HEK293 (cell line): ENCODE results near the gene HMGN4.
A peak's percentile ranks its signal among the peaks of the same experiment; 100 is the strongest.

Experiments used
- CTCF ChIA-PET: fragments of 350-600 bp; formaldehyde crosslinking; extraction: SDS; loops from one replicate; lab custom pipeline; 2021; ENCODE audit warnings: antibody characterized with exemption; lab: Yijun Ruan, JAX
- POLR2A ChIA-PET: fragments of 300-600 bp; formaldehyde crosslinking; extraction: SDS; loops from one replicate; lab custom pipeline; 2020; ENCODE audit warnings: antibody characterized with exemption, inconsistent platforms; lab: Yijun Ruan, JAX
- H3K27ac ChIP-seq: fragments of 200-500 bp; sonication (Bioruptor generic); 2 replicates; pipeline ENCODE4 v1.5.1; 2014; ENCODE audit warnings: low read depth, low read length, control low read depth, inconsistent platforms; ENCODE audit errors: extremely low read depth
- H3K36me3 ChIP-seq, 2 experiments: fragments of 200-500 bp in 1 of 2; sonication (Bioruptor generic) in 1 of 2; 1 replicate in 1 of 2; 2 replicates in 1 of 2; pipeline ENCODE4 v1.5.1; 2014 to 2017; ENCODE audit warnings: inconsistent platforms in 2 of 2, low read length in 2 of 2; ENCODE audit not compliant: control insufficient read depth in 2 of 2, insufficient read depth in 1 of 2
- H3K4me1 ChIP-seq: fragments of 200-500 bp; sonication (Bioruptor generic); 2 replicates; pipeline ENCODE4 v1.5.1; 2014; ENCODE audit warnings: mild to moderate bottlenecking, low read length, inconsistent platforms; ENCODE audit not compliant: control insufficient read depth, insufficient read depth
- H3K4me3 ChIP-seq: 2 replicates; pipeline ENCODE4 v1.5.1; 2011; ENCODE audit warnings: low read depth, mild to moderate bottlenecking, control low read depth, low read length, moderate library complexity
- H3K9me3 ChIP-seq: fragments of 200-500 bp; sonication (Bioruptor generic); 2 replicates; pipeline ENCODE4 v1.5.1; 2014; ENCODE audit warnings: low read depth, low read length, inconsistent platforms; ENCODE audit not compliant: control insufficient read depth, insufficient read depth
- GFI1B ChIP-seq: fragments of 450-650 bp; formaldehyde crosslinking; IDR thresholded peaks from 2 replicates; pipeline ENCODE4 v1.5.1; 2016; ENCODE audit warnings: missing biosample characterization, missing genetic modification characterization
- GLI2 ChIP-seq: fragments of 450-650 bp; formaldehyde crosslinking; IDR thresholded peaks from 2 replicates; pipeline ENCODE4; 2017; ENCODE audit warnings: missing biosample characterization, missing genetic modification characterization, low read depth, borderline replicate concordance
- PBX3 ChIP-seq: sonication (generic); formaldehyde crosslinking; IDR thresholded peaks from 2 replicates; pipeline ENCODE4 v1.8.1; 2022; ENCODE audit warnings: mild to moderate bottlenecking, moderate library complexity, missing genetic modification reagents
- SCRT1 ChIP-seq: fragments of 450-650 bp; formaldehyde crosslinking; IDR thresholded peaks from 2 replicates; pipeline ENCODE4 v1.5.1; 2016; ENCODE audit warnings: missing biosample characterization, missing genetic modification characterization, borderline replicate concordance
- TRIM28 ChIP-seq: IDR thresholded peaks from 2 replicates; pipeline ENCODE4 v1.6.1; 2011; ENCODE audit warnings: low read length, control low read depth, borderline replicate concordance
- ZEB2 ChIP-seq: fragments of 450-650 bp; formaldehyde crosslinking; IDR thresholded peaks from 2 replicates; pipeline ENCODE4 v1.5.1; 2016; ENCODE audit warnings: missing biosample characterization, missing genetic modification characterization
- ZNF133 ChIP-seq: fragments of 450-650 bp; formaldehyde crosslinking; IDR thresholded peaks from 2 replicates; pipeline ENCODE4 v1.5.1; 2016; ENCODE audit warnings: missing biosample characterization, missing genetic modification characterization
- ZNF146 ChIP-seq: fragments of 450-650 bp; formaldehyde crosslinking; IDR thresholded peaks from 2 replicates; pipeline ENCODE4 v1.5.1; 2016; ENCODE audit warnings: missing biosample characterization, missing genetic modification characterization
- ZNF169 ChIP-seq: fragments of 450-650 bp; formaldehyde crosslinking; IDR thresholded peaks from 2 replicates; pipeline ENCODE4 v1.5.1; 2016; ENCODE audit warnings: missing biosample characterization, missing genetic modification characterization
- ZNF202 ChIP-seq: fragments of 450-650 bp; formaldehyde crosslinking; IDR thresholded peaks from 2 replicates; pipeline ENCODE4 v1.5.1; 2016; ENCODE audit warnings: missing biosample characterization, missing genetic modification characterization, borderline replicate concordance
- ZNF221 ChIP-seq: fragments of 450-650 bp; formaldehyde crosslinking; IDR thresholded peaks from 2 replicates; pipeline ENCODE4 v1.5.1; 2017; ENCODE audit warnings: missing biosample characterization, missing genetic modification characterization, borderline replicate concordance
- ZNF266 ChIP-seq: fragments of 450-650 bp; formaldehyde crosslinking; IDR thresholded peaks from 2 replicates; pipeline ENCODE4 v1.5.1; 2016; ENCODE audit warnings: missing biosample characterization, missing genetic modification characterization, low read depth
- ZNF302 ChIP-seq: fragments of 450-650 bp; formaldehyde crosslinking; IDR thresholded peaks from 2 replicates; pipeline ENCODE4 v1.5.1; 2016; ENCODE audit warnings: missing biosample characterization, missing genetic modification characterization, low read depth
- ZNF791 ChIP-seq: fragments of 450-650 bp; formaldehyde crosslinking; IDR thresholded peaks from 2 replicates; pipeline ENCODE4 v1.5.1; 2016; ENCODE audit warnings: missing biosample characterization, missing genetic modification characterization
- ZSCAN16 ChIP-seq: fragments of 450-650 bp; formaldehyde crosslinking; IDR thresholded peaks from 2 replicates; pipeline ENCODE4 v1.5.1; 2016; ENCODE audit warnings: missing biosample characterization, missing genetic modification characterization
- TF ChIP-seq, protein P1 (sequence below): fragments of 450-650 bp; formaldehyde crosslinking; IDR thresholded peaks from 2 replicates; pipeline ENCODE4 v1.5.1; 2017; ENCODE audit warnings: missing biosample characterization, missing genetic modification characterization
- TF ChIP-seq, protein P2 (sequence below): fragments of 450-650 bp; formaldehyde crosslinking; conservative IDR thresholded peaks from 2 replicates; pipeline ENCODE4 v1.5.1; 2016; ENCODE audit warnings: low read depth, missing biosample characterization, missing genetic modification characterization
- TF ChIP-seq, protein P3 (sequence below): fragments of 450-650 bp; formaldehyde crosslinking; conservative IDR thresholded peaks from 2 replicates; pipeline ENCODE4 v1.5.1; 2016; ENCODE audit warnings: low read depth, missing biosample characterization, missing genetic modification characterization

Gene HMGN4

GRCh38 chr6:26578279-26578678, 40.1 kb downstream of the HMGN4 start:
- ChIA-PET POLR2A (interaction anchor here (1.4 kb wide), 1 partner anchor 22 kb away, joined by 5 read pairs; no protein-coding TSS in a partner anchor), CTCF (interaction anchor here (0.5 to 9.0 kb wide), 4 partner anchors 16 to 534 kb away, joined by 3 to 152 read pairs (median 4); partner anchors contain the start of gene ABT1)
- Histone ChIP-seq H3K27ac (no peak overlapping the region), H3K4me3 (no peak overlapping the region), H3K36me3 (no peaks in the 10 kb centered on the region), H3K4me1 (no peaks in the 10 kb centered on the region), H3K9me3 (no peaks in the 10 kb centered on the region)
- TF ChIP-seq ZNF146 (tag by site-specific recombination) (peak; percentile 90), ZNF302 (tag by site-specific recombination) (no peak)

GRCh38 chr6:26578741-26579140, 40.6 kb downstream of the HMGN4 start:
- ChIA-PET CTCF (interaction anchor here (0.5 to 9.0 kb wide), 4 partner anchors 15 to 1011 kb away, joined by 3 to 152 read pairs (median 3); partner anchors contain the start of gene ABT1), POLR2A (interaction anchor here (0.6 kb wide), 1 partner anchor 10 kb away, joined by 3 read pairs; no protein-coding TSS in a partner anchor)
- TF ChIP-seq, protein P1, sequence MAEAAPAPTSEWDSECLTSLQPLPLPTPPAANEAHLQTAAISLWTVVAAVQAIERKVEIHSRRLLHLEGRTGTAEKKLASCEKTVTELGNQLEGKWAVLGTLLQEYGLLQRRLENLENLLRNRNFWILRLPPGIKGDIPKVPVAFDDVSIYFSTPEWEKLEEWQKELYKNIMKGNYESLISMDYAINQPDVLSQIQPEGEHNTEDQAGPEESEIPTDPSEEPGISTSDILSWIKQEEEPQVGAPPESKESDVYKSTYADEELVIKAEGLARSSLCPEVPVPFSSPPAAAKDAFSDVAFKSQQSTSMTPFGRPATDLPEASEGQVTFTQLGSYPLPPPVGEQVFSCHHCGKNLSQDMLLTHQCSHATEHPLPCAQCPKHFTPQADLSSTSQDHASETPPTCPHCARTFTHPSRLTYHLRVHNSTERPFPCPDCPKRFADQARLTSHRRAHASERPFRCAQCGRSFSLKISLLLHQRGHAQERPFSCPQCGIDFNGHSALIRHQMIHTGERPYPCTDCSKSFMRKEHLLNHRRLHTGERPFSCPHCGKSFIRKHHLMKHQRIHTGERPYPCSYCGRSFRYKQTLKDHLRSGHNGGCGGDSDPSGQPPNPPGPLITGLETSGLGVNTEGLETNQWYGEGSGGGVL (tag by site-specific recombination): no peak
- TF ChIP-seq ZNF169 (tag by site-specific recombination): no peak
- TF ChIP-seq ZNF266 (tag by site-specific recombination): no peak
- TF ChIP-seq ZNF221 (tag by site-specific recombination): no peak
- no peaks in the 10 kb centered on the region for H3K4me1 ChIP-seq
- H3K36me3 ChIP-seq: no peaks in the 10 kb centered on the region
- H3K9me3 ChIP-seq: no peaks in the 10 kb centered on the region
- H3K27ac ChIP-seq: no peak overlapping the region
- no peak overlapping the region for H3K4me3 ChIP-seq

DNA sequence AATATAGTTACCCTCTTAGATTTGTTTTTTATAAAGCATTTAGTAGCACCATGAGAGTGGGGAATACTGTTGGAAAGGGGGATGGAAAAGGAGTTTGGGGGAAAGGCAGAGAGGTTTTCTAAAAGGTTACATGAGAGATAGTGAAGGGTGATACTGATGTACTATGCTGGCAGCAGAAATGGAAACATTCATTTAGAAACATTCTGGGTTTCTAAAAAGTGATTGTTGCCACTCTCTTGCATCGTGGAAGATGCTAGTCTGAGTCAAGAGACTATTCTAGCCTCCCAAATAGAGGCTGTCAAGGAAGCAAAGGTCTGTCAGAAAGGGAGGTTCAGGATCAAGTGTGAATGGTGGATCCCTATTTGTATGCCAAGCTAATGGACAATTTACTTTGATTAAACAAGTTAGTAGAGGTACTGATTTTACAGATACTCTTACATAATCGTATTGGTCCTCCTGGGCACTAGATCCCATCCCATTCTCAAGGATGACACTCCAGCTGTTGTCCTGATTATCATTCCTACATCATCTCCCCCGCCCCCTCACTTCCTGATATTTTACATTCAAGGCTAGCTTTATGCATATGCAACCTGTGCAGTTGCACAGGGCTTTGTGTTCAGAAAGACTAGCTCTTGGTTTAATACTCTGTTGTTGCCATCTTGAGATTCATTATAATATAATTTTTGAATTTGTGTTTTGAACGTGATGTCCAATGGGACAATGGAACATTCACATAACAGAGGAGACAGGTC, 43.2 kb downstream of the HMGN4 start:
- no peaks in the 10 kb centered on the region for H3K9me3 ChIP-seq
- H3K4me3 ChIP-seq: no peak overlapping the region
- no peaks in the 10 kb centered on the region for H3K36me3 ChIP-seq
- TF ChIP-seq ZNF791 (no peak), ZSCAN16 (no peak), ZEB2 (tag by site-specific recombination) (no peak), SCRT1 (tag by site-specific recombination) (no peak), GLI2 (tag by site-specific recombination) (no peak), TRIM28 (no peak), PBX3 (CRISPR knock-in tag) (no peak), GFI1B (tag by site-specific recombination) (no peak), ZNF202 (tag by site-specific recombination) (no peak), ZNF133 (tag by site-specific recombination) (no peak)
- TF ChIP-seq, protein P2, sequence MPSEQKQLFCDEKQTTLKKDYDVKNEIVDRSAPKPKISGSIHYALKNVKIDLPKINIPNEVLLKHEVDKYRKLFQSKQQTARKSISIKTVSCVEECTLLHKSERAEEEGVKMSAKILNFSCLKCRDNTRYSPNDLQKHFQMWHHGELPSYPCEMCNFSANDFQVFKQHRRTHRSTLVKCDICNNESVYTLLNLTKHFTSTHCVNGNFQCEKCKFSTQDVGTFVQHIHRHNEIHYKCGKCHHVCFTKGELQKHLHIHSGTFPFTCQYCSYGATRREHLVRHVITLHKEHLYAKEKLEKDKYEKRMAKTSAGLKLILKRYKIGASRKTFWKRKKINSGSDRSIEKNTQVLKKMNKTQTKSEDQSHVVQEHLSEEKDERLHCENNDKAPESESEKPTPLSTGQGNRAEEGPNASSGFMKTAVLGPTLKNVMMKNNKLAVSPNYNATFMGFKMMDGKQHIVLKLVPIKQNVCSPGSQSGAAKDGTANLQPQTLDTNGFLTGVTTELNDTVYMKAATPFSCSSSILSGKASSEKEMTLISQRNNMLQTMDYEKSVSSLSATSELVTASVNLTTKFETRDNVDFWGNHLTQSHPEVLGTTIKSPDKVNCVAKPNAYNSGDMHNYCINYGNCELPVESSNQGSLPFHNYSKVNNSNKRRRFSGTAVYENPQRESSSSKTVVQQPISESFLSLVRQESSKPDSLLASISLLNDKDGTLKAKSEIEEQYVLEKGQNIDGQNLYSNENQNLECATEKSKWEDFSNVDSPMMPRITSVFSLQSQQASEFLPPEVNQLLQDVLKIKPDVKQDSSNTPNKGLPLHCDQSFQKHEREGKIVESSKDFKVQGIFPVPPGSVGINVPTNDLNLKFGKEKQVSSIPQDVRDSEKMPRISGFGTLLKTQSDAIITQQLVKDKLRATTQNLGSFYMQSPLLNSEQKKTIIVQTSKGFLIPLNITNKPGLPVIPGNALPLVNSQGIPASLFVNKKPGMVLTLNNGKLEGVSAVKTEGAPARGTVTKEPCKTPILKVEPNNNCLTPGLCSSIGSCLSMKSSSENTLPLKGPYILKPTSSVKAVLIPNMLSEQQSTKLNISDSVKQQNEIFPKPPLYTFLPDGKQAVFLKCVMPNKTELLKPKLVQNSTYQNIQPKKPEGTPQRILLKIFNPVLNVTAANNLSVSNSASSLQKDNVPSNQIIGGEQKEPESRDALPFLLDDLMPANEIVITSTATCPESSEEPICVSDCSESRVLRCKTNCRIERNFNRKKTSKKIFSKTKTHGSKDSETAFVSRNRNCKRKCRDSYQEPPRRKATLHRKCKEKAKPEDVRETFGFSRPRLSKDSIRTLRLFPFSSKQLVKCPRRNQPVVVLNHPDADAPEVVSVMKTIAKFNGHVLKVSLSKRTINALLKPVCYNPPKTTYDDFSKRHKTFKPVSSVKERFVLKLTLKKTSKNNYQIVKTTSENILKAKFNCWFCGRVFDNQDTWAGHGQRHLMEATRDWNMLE (tag by site-specific recombination): no peak
- TF ChIP-seq, protein P3, sequence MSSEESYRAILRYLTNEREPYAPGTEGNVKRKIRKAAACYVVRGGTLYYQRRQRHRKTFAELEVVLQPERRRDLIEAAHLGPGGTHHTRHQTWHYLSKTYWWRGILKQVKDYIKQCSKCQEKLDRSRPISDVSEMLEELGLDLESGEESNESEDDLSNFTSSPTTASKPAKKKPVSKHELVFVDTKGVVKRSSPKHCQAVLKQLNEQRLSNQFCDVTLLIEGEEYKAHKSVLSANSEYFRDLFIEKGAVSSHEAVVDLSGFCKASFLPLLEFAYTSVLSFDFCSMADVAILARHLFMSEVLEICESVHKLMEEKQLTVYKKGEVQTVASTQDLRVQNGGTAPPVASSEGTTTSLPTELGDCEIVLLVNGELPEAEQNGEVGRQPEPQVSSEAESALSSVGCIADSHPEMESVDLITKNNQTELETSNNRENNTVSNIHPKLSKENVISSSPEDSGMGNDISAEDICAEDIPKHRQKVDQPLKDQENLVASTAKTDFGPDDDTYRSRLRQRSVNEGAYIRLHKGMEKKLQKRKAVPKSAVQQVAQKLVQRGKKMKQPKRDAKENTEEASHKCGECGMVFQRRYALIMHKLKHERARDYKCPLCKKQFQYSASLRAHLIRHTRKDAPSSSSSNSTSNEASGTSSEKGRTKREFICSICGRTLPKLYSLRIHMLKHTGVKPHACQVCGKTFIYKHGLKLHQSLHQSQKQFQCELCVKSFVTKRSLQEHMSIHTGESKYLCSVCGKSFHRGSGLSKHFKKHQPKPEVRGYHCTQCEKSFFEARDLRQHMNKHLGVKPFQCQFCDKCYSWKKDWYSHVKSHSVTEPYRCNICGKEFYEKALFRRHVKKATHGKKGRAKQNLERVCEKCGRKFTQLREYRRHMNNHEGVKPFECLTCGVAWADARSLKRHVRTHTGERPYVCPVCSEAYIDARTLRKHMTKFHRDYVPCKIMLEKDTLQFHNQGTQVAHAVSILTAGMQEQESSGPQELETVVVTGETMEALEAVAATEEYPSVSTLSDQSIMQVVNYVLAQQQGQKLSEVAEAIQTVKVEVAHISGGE (tag by site-specific recombination): no peak
- ChIA-PET POLR2A (no interaction called here), CTCF (interaction anchor here (0.6 to 2.9 kb wide), 2 partner anchors 14 to 482 kb away, joined by 5 to 20 read pairs; no protein-coding TSS in a partner anchor)
- no peak overlapping the region for H3K27ac ChIP-seq
- no peaks in the 10 kb centered on the region for H3K4me1 ChIP-seq
